Central memory CD8-positive, alpha-beta T cell (primary cell): ENCODE measurements around the gene HDAC7.

Experiments used
- ATAC-seq: fragments of 150-1000 bp; cut with Tn5 transposase; replicated peaks from 2 replicates; pipeline ENCODE4 v1.10.0; 2022; ENCODE audit warnings: mild to moderate bottlenecking, moderate FRiP score, moderate number of reproducible peaks; ENCODE audit not compliant: poor library complexity, severe bottlenecking; ENCODE audit errors: extremely low read depth
- DNase-seq, 2 donors: peaks; one replicate each; pipeline ENCODE4 v3.0.0; 2021; ENCODE audit warnings: low spot score in 2 of 2
- H3K27ac Mint-ChIP-seq: one replicate; pipeline ENCODE4 v1.8.0; 2022; ENCODE audit warnings: low read depth, mild to moderate bottlenecking, moderate library complexity, mixed read lengths
- H3K27me3 Mint-ChIP-seq: one replicate; pipeline ENCODE4 v1.8.0; 2022; ENCODE audit warnings: mixed read lengths
- H3K36me3 Mint-ChIP-seq: one replicate; pipeline ENCODE4 v1.8.0; 2022; ENCODE audit warnings: mild to moderate bottlenecking, moderate library complexity, mixed read lengths; ENCODE audit not compliant: insufficient read depth
- H3K4me1 Mint-ChIP-seq: one replicate; pipeline ENCODE4 v1.8.0; 2022; ENCODE audit warnings: mixed read lengths
- H3K4me3 Mint-ChIP-seq: one replicate; pipeline ENCODE4 v1.8.0; 2022; ENCODE audit warnings: mild to moderate bottlenecking, moderate library complexity, mixed read lengths
- H3K9me3 Mint-ChIP-seq: one replicate; pipeline ENCODE4 v1.8.0; 2022; ENCODE audit warnings: mixed read lengths

The HDAC7 gene

GRCh38 chr12:47779943-47780504 is 39.7 kb downstream of the HDAC7 start:
- H3K9me3 Mint-ChIP-seq, result no peaks in the 10 kb centered on the region
- H3K4me1 Mint-ChIP-seq, result peaks cover 7% of the 10 kb centered on the region
- ATAC-seq, result no peak
- H3K27ac Mint-ChIP-seq, result no peak overlapping the region
- peaks cover 8% of the 10 kb centered on the region for H3K36me3 Mint-ChIP-seq
- DNase-seq, result no peak
- H3K4me3 Mint-ChIP-seq, result no peak overlapping the region
- H3K27me3 Mint-ChIP-seq, result no peaks in the 10 kb centered on the region

- ATAC-seq, result peak; percentile 93
- no peak overlapping the region for H3K27ac Mint-ChIP-seq
- H3K4me3 Mint-ChIP-seq, result no peak overlapping the region
These were observed 40.3 kb downstream of the HDAC7 start for GRCh38 chr12:47779301-47779942.

DNA sequence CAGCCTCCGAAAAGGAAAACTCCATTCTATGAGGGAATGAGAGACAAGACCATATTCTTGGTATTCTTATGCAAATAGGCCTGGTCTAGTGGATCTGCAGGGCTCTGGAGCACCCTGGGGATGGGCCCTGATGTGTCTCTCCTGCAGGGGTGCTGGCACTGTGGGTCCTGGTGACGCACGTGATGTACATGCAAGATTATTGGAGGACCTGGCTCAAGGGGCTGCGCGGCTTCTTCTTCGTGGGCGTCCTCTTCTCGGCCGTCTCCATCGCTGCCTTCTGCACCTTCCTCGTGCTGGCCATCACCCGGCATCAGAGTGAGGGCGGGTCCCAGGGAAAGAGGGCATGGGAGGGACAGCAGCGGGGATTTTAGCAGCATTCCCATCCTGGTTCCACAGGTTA is 40.8 kb downstream of the HDAC7 start:
- ATAC-seq, result no peak
- no peak overlapping the region for H3K27ac Mint-ChIP-seq
- H3K9me3 Mint-ChIP-seq, result no peaks in the 10 kb centered on the region
- H3K4me3 Mint-ChIP-seq, result no peak overlapping the region
- H3K36me3 Mint-ChIP-seq, result peaks cover 6% of the 10 kb centered on the region
- H3K27me3 Mint-ChIP-seq, result no peaks in the 10 kb centered on the region
- DNase-seq, result no peak
- peaks cover 11% of the 10 kb centered on the region for H3K4me1 Mint-ChIP-seq

More at GRCh38 chr12:47779301-47779942, 40.3 kb downstream of the HDAC7 start:
- Mint-ChIP-seq H3K27me3 (no peaks in the 10 kb centered on the region), H3K9me3 (no peaks in the 10 kb centered on the region), H3K36me3 (peaks cover 6% of the 10 kb centered on the region), H3K4me1 (peaks cover 7% of the 10 kb centered on the region)
- DNase-seq, result peak; percentile 86 to 97

DNA sequence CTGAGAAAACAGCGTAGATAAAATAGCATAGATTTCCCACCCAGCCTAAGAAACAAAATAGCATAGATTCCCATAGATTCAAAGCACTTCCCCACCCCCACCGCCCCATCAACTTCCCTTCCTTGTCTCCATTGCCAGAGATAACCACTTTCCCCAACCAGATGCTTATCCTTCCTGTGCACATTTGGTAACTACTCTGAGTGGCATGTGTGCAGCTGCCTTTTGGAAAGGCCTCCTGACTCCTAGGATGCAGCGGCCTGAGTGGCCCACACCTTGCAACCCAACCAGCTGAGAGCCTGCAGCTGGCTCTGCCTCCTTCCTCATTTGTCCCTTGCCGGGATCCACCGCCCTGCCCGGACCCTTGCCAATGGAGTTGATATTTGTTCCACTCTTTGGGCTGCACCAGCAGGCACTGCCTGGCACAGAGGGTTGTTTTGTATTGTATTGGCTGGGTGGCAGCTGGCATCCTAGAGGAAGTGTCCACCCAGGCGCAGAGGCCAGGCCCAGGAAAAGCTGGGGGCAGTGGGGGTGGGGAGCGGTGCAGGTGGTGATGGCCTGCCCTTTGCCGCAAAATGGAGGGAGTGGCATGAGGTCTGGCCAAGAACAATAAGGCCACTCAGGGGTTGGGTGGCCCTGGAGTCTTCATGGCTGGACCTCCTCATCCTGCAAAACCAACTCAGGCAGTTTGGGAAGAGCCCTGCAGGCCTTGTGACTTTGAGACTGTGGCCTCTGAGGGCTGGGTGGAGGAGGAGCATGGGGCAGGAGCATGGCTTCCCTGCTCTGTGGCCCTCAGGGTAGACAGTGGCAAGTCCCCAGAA is 41.8 kb downstream of the HDAC7 start:
- Mint-ChIP-seq H3K9me3 (no peaks in the 10 kb centered on the region), H3K36me3 (peaks cover 8% of the 10 kb centered on the region), H3K27ac (peak overlapping the region; percentile 51), H3K4me3 (no peak overlapping the region), H3K4me1 (peaks cover 16% of the 10 kb centered on the region), H3K27me3 (no peaks in the 10 kb centered on the region)
- DNase-seq (no peak), ATAC-seq (no peak)

DNA sequence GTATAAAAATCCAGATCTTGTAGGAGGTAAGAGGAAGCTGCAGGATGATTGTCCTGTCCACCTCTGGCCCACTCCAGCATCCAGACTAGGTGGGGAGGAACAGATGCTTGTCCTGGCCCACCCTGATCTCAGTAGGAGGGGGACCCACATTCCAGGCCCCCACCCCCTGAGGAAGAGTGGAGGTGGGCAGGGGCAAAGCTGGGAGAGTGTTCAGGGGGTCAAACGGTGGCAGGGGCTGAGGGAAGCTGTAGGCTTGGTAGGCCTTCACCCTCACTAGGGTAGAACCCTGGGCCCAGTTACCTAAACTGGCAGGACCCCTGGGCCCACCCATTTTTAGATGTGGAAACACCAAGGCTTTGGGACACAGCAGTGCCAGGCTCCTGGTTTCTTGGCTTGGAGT is 42.6 kb downstream of the HDAC7 start:
- no peak overlapping the region for H3K4me3 Mint-ChIP-seq
- DNase-seq (no peak), ATAC-seq (no peak)
- H3K27ac Mint-ChIP-seq, result no peak overlapping the region
- H3K4me1 Mint-ChIP-seq, result peaks cover 22% of the 10 kb centered on the region
- H3K36me3 Mint-ChIP-seq, result peaks cover 5% of the 10 kb centered on the region
- no peaks in the 10 kb centered on the region for H3K9me3 Mint-ChIP-seq
- H3K27me3 Mint-ChIP-seq, result no peaks in the 10 kb centered on the region

- H3K27me3 Mint-ChIP-seq, result no peaks in the 10 kb centered on the region
- no peak for ATAC-seq
- peaks cover 22% of the 10 kb centered on the region for H3K4me1 Mint-ChIP-seq
- no peaks in the 10 kb centered on the region for H3K9me3 Mint-ChIP-seq
- no peak for DNase-seq
- H3K36me3 Mint-ChIP-seq, result peaks cover 5% of the 10 kb centered on the region
- peak overlapping the region; percentile 45 for H3K4me3 Mint-ChIP-seq
- H3K27ac Mint-ChIP-seq, result peak overlapping the region; percentile 51
These were observed 43.1 kb downstream of the HDAC7 start for GRCh38 chr12:47776471-47777143.

DNA sequence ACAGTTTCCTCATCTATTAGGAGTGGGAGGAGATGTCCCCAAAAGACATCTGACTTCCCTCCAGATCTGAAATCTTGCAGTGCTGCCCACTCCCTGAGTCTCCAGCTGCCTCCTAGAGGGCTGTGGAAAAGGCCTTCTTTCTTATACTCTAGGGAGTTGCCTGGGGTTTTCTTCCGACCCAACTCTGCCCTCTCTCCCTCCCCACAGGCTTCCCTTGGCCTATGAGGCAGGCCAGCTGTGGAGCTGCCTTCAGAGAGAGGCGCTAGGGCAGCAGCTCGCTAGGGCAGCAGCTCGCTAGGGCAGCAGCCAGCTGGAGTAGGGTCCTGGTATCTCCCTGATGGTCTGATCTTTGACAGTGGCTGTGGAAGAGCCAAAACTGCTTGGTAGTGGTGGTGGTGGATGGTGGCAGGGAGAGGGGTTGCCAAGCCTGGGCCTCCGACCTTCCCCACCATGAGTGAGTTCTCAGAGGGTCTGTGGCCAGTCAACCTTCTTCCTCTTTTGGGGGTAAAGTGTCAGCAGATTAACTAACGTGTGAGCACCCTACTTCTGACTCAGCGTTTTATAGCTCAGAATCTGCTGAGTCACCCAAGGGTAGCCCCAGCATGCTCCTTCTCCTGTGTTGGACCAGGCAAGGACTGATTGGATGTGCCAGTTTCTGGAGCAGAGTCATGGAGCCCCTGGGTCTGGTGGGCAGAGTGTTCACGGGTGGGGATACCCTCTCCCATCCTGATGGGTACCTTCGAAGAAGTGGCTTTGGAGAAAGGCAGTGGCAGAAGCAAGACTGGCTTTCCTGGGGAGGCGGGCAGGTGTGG is 44.4 kb downstream of the HDAC7 start:
- peaks cover 22% of the 10 kb centered on the region for H3K4me1 Mint-ChIP-seq
- H3K4me3 Mint-ChIP-seq, result peak overlapping the region; percentile 84
- H3K27me3 Mint-ChIP-seq, result no peaks in the 10 kb centered on the region
- H3K9me3 Mint-ChIP-seq, result no peaks in the 10 kb centered on the region
- DNase-seq (no peak), ATAC-seq (no peak)
- H3K27ac Mint-ChIP-seq, result peak overlapping the region; percentile 51
- H3K36me3 Mint-ChIP-seq, result peaks cover 4% of the 10 kb centered on the region

DNA sequence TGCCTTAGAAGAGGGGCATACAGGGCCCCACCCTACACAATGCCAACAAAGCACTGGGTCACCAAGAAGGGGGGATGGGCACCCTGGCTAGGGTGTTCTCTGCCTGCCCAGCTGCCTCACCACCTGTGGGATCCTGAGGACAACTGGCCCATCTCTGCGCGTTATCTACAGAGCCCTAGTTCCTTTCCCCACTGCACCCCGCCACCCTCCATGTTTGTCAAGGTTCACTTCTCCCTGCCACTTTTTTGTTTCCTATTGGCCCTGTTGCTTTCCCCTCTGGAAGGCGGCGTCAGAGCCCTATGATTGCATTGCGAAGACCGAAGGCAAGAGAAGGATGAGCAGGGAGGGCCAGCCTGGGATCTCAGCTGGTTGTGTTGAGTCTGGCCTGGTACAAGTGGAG is 45.0 kb downstream of the HDAC7 start:
- DNase-seq (no peak), ATAC-seq (no peak)
- no peak overlapping the region for H3K27ac Mint-ChIP-seq
- peak overlapping the region; percentile 84 for H3K4me3 Mint-ChIP-seq
- no peaks in the 10 kb centered on the region for H3K27me3 Mint-ChIP-seq
- H3K36me3 Mint-ChIP-seq, result peaks cover 4% of the 10 kb centered on the region
- peaks cover 22% of the 10 kb centered on the region for H3K4me1 Mint-ChIP-seq
- no peaks in the 10 kb centered on the region for H3K9me3 Mint-ChIP-seq

DNA sequence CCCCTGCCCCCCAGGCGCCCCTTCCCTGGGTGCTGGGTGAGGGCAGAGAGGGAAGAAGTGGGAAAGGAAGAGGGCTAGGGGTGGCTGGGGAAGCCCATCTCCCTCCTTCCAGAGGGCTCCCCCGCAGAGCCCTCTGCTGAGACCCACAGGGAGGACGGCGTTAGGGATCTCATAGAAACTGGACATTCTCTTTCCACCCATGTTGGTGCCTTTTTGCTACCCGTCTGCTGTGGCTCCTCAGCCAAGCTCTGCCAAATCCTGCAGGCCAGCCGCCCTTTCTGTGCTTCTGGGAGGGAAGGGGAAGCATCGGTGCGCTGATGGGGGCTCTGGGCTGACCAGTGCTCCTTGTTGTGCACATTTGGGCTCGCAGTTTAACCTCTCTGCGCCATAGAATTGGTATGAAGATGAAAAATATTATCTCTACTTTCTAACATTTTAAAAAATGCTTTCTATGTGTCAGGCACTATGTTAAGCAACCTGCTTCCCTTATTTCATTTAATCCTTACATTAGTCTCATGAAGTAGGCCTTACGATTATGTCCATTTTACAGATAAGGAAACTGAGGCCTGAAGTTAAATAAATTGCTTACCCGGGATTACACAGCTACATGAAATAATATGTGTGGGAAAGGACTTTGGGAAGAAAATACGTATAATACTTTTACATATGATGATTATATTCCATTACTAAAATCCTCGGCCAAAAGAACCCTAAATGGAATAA is 45.7 kb downstream of the HDAC7 start:
- Mint-ChIP-seq H3K9me3 (no peaks in the 10 kb centered on the region), H3K4me3 (peak overlapping the region; percentile 84), H3K4me1 (peaks cover 16% of the 10 kb centered on the region), H3K36me3 (peaks cover 4% of the 10 kb centered on the region), H3K27me3 (no peaks in the 10 kb centered on the region), H3K27ac (no peak overlapping the region)
- ATAC-seq (no peak), DNase-seq (no peak)

- peak; percentile 88 for ATAC-seq
These were observed 46.4 kb downstream of the HDAC7 start, which contains the start of gene SLC48A1 for GRCh38 chr12:47773062-47773857. SLC48A1 (plus strand) TSS chr12:47773238; CDS start chr12:47773305, 67 bp downstream.

DNA sequence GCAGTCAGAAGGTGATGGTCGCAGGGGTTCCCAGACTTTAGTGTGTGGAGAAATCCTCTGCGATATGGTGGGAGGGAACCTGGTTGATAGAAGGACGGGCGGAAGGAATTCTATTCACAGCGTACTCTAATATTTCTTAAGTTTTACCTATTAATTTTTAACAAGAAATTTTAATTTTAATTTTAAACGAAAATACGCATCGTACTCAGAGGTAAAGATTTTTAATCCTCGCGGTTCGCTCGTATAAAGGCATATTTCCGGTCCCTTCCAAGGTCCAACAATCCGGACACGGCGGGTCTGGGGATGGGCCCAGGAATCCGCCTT is 47.0 kb downstream of the HDAC7 start:
- ATAC-seq (no peak), DNase-seq (no peak)
- no peaks in the 10 kb centered on the region for H3K27me3 Mint-ChIP-seq
- peaks cover 1% of the 10 kb centered on the region for H3K36me3 Mint-ChIP-seq
- peak overlapping the region; percentile 92 for H3K27ac Mint-ChIP-seq
- H3K4me3 Mint-ChIP-seq, result peak overlapping the region; percentile 84
- H3K4me1 Mint-ChIP-seq, result peaks cover 15% of the 10 kb centered on the region
- no peaks in the 10 kb centered on the region for H3K9me3 Mint-ChIP-seq

More at GRCh38 chr12:47773062-47773857, 46.4 kb downstream of the HDAC7 start, which contains the start of gene SLC48A1:
- Mint-ChIP-seq H3K4me1 (peaks cover 15% of the 10 kb centered on the region), H3K36me3 (peaks cover 4% of the 10 kb centered on the region), H3K9me3 (no peaks in the 10 kb centered on the region), H3K27ac (peak within 1 kb of the TSS; percentile 92), H3K27me3 (no peaks in the 10 kb centered on the region), H3K4me3 (peak within 1 kb of the TSS; percentile 84)
- DNase-seq, result peak; percentile 36 to 57
